Muscle of leg (tissue), 11 donors: Measurements from ENCODE around the gene ENTPD1. TPM values are rescaled to one million over a fixed set of nuclear protein-coding genes. Genes with fewer than 3 reads are reported as not detected.
"Not testable (repeated sequence)": the region's sequence is repeated elsewhere in the genome, so short reads cannot be mapped to it uniquely, and the experiment has no call there.

ENCODE experiments used
- DNase-seq: peaks from one replicate; pipeline ENCODE4 v3.0.0; 2013
- H3K27ac ChIP-seq: one replicate; pipeline ENCODE4 v1.5.1; 2013; ENCODE audit warnings: mild to moderate bottlenecking, low read length, control low read depth
- H3K27me3 ChIP-seq: one replicate; pipeline ENCODE4 v1.6.1; 2013; ENCODE audit warnings: low read length; ENCODE audit not compliant: control insufficient read depth, insufficient read depth
- H3K36me3 ChIP-seq: one replicate; pipeline ENCODE4 v1.6.1; 2013; ENCODE audit warnings: low read length; ENCODE audit not compliant: control insufficient read depth, insufficient read depth
- H3K4me1 ChIP-seq: one replicate; pipeline ENCODE4 v1.6.1; 2013; ENCODE audit warnings: low read length; ENCODE audit not compliant: control insufficient read depth, insufficient read depth
- H3K4me3 ChIP-seq: one replicate; pipeline ENCODE4 v1.5.1; 2013; ENCODE audit warnings: low read length, control low read depth
- H3K9me3 ChIP-seq: replicated peaks from 2 replicates; pipeline ENCODE4 v1.6.1; 2013; ENCODE audit warnings: low read depth, low read length; ENCODE audit not compliant: control insufficient read depth
- WGBS: methylation state at CpG from one replicate; pipeline ENCODE4 v1.1.5; 2013; ENCODE audit warnings: missing lambda C conversion rate; ENCODE audit not compliant: insufficient coverage; 5-methylcytosine and 5-hydroxymethylcytosine counted together
- polyA plus RNA-seq, 8 donors: library from polyadenylated mRNA; unstranded; fragments of 120-200 nt; gene quantifications; one replicate each; pipeline versions ENCODE4 v1.2.1 to v1.2.3, GENCODE V29; 2013; ENCODE audit warnings: inconsistent platforms in 1 of 8, low replicate concordance in 1 of 8; ENCODE audit not compliant: insufficient read length in 8 of 8, insufficient read depth in 1 of 8
- total RNA-seq: library from RNA; stranded (reverse); fragments of 120-200 nt; gene quantifications from one replicate; pipeline ENCODE4 v1.2.4, GENCODE V29; 2013

Gene ENTPD1
- total and polyA plus RNA-seq, 9 donors, result 11.0 to 17.3 (median 14.8) TPM

DNA sequence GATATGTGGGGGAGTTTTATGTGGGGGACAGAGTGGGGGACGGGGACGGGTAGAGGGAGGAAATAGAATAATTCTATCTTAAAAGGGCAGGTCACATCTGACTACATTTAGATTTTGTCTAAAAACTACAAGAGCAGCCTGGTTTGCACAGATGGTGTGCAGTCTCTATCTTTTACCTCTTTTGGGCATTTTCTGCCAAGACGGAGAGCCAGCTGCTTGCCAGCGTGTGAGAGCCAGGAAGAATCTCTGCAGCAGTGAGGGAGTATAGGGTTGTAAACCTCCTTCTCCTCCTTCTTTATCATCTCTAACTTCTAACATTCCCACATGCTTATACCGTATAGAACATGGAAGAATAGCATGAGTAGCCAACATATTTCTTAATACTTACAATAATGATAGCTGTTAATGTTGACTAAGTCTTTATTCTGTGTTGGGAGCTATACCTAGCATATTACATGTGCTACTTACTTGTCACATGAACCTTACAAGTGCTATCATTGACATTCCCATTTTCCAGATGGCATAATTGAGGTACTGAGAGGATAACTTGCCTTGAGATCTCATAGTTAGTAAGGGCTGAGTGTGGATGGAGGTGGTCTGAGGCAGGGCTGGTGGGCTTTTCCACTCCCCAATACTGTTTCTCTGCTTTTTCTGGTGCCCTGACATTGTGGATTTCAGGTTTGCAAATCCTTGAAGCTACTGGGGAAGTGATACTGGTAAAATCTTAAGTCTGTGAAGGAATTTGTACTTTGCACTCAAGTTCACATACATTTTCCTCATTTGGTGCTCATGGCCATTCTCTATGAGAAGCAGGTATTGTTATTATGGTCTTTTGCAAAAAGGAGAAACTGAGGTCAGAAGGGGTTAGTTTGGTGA, 1.1 kb downstream of the ENTPD1 start:
- WGBS, result no CpG with 5 or more reads among the region's 5 CpGs
- no peaks in the 10 kb centered on the region for H3K9me3 ChIP-seq
- no peaks in the 10 kb centered on the region for H3K36me3 ChIP-seq
- no peaks in the 10 kb centered on the region for H3K27me3 ChIP-seq
- DNase-seq, result no peak
- peak overlapping the region; percentile 13 for H3K4me3 ChIP-seq
- peaks cover 2% of the 10 kb centered on the region for H3K4me1 ChIP-seq
- H3K27ac ChIP-seq, result peak overlapping the region; percentile 16

DNA sequence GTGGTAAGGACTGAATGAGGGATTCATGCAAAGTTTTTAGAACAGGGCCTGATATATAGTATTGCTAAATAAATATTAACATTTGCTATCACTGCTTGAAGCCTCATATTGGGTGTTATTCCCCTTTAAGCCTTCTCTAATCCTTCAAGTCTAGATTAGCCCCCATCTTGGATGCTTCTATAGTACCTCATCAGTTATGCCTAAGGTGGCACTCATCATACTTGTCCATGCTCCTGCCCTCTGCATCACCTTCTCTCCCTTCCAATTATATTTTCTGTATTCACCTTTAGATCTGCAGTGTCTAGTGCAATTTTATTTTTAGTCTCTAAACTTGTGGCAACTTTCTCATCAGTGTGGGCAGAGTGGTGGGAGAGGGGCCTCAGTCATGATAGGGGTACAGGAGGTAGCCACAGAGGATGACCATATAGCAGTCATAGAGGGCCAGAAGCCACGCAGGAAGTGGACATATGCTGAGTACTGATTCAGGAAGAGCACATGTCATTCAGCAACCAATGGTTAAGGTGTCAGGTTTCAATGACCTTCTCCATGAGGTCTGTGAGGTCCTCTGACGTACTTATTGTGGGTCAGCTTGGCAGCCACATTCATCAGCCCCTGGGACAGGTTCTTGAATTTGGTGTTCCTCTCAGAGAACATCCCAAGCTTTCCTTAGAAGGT, 2.5 kb downstream of the ENTPD1 start:
- no peaks in the 10 kb centered on the region for H3K36me3 ChIP-seq
- 60% methylated on average over 2 of the region's 2 CpGs for WGBS
- peaks cover 2% of the 10 kb centered on the region for H3K4me1 ChIP-seq
- H3K4me3 ChIP-seq, result no peak overlapping the region
- no peaks in the 10 kb centered on the region for H3K27me3 ChIP-seq
- H3K27ac ChIP-seq, result no peak overlapping the region
- no peaks in the 10 kb centered on the region for H3K9me3 ChIP-seq
- DNase-seq, result no peak

DNA sequence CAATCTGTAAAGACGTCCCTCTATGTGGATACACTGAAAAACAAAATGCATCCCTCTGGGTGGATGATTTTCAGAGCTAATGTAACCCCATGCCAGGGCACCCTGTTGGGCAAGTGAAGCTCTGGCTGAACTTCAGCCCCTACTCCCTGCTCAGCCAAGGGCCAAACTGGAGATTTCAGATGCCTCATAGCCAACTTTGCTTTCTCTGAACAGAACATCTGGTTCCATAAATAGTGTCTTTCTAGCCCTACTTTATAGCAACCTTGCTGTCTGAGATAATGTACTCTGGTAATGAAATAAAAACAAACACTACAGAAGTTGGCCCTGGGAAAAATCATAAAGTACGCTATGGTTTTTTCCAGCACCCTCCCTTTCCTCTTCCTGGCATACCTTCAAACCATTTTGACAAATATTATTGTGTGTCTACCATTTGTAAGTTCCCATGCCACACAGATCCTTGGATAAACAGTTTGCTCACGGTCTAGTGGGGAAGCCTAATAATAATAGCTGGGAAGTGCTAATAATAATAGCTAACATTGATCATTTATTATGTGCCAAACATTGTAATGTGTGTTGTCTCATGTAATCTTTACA, 3.4 kb downstream of the ENTPD1 start:
- no peak for DNase-seq
- H3K36me3 ChIP-seq, result no peaks in the 10 kb centered on the region
- H3K27me3 ChIP-seq, result no peaks in the 10 kb centered on the region
- H3K27ac ChIP-seq, result no peak overlapping the region
- no peak overlapping the region for H3K4me3 ChIP-seq
- WGBS, result no CpG with 5 or more reads among the region's 3 CpGs
- H3K9me3 ChIP-seq, result no peaks in the 10 kb centered on the region
- peaks cover 2% of the 10 kb centered on the region for H3K4me1 ChIP-seq

DNA sequence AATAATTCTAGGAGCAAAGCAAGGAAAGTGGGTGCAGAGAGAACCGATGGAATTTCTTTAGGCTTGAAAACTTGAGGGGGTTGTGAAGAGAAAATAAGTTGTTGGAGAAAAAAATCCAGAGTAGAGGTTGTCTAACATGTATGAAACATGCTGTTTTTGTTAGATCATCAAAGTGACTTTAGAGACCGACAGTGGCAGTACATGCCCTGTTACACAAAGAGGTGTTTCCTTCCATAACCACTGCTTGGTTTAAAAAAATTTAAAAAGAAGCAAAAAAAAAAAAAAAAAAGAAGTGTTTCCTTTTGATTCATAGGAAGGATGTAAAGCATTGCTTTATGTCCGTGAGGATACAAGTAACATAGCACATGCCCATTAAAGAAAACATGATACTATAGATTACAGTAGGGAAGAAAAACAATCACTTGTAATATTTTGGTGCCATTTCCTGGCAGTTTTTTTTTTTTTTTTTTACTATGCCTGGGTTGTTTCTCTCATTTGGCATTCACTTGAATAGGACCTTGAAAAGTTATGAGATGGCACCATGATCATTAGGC, 6.1 kb downstream of the ENTPD1 start:
- no peaks in the 10 kb centered on the region for H3K27me3 ChIP-seq
- no peak for DNase-seq
- no peaks in the 10 kb centered on the region for H3K36me3 ChIP-seq
- WGBS, result 73% methylated on average over 1 of the region's 3 CpGs
- H3K4me1 ChIP-seq, result peaks cover 2% of the 10 kb centered on the region
- no peak overlapping the region for H3K4me3 ChIP-seq
- H3K9me3 ChIP-seq, result no peaks in the 10 kb centered on the region
- peak overlapping the region; percentile 37 for H3K27ac ChIP-seq

DNA sequence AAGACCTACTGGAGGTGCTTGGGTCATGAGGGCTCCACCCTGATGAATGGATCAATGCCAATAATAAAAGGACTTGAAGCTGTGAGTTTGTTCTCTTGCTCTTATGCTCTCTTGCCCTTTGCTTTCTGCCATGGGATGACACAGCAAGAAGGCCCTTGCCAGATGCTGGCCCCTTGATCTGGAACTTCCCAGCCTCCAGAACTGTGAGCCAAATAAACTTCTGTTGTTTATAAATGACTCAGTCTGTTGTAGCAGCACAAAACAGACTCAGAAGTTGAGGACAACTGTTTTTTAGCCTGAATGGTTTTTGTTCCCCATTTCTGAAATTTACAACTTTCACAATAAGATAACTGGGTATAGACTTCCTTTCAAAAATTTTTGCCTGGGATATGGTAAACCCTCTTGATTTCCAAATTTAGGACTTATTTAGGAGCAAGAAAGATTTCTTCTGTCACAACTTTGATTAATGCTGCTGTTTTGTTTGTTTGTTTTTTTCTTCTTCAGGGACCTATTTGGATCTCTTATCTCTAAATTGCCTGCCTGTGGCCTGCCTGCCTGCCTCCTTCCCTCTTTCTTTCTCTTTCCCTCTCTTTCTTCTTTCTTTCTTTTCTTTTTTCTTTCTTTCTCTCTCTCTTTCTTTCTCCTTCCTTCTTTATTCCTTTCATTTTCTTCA, 12.1 kb downstream of the ENTPD1 start:
- DNase-seq, result peak; percentile 47
- no peaks in the 10 kb centered on the region for H3K4me1 ChIP-seq
- peaks cover under 1% of the 10 kb centered on the region for H3K9me3 ChIP-seq
- no peak overlapping the region for H3K27ac ChIP-seq
- H3K4me3 ChIP-seq, result no peak overlapping the region
- no peaks in the 10 kb centered on the region for H3K27me3 ChIP-seq
- no peaks in the 10 kb centered on the region for H3K36me3 ChIP-seq

DNA sequence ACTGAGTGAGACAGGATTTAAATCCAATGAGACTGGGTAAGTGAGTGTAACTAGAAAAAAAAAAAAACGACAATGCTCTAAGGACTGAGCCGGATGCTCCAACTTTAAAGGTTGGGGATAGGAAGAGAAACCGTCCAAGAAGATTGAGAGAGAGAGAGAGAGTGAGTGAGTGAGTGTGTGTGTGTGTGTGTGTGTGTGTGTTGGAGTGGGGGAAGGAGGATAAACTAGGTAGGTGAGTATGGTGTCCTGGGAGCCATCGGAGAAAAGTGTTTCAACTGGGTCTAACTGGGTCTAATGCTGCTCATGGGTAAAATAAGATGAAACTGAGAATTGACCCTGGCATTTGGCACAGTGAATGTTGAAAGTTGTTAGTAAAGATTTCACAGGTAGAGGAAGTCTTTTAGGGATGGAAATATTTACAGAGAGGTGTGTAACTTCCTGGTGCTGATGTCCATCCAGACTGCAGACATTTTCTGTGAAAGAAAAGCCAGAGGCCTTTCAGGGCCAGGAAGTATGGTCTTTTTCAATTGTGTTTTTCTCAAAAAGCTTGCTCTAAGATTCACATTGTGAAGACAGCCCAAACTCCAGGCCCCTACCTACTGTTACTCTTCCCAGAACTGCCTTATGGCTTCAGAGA, 14.2 kb downstream of the ENTPD1 start:
- H3K4me3 ChIP-seq, result no peak overlapping the region
- 82% methylated on average over 4 of the region's 4 CpGs for WGBS
- H3K9me3 ChIP-seq, result peaks cover 2% of the 10 kb centered on the region
- H3K36me3 ChIP-seq, result no peaks in the 10 kb centered on the region
- H3K27ac ChIP-seq, result peak overlapping the region; percentile 15
- no peaks in the 10 kb centered on the region for H3K4me1 ChIP-seq
- H3K27me3 ChIP-seq, result no peaks in the 10 kb centered on the region
- DNase-seq, result no peak

DNA sequence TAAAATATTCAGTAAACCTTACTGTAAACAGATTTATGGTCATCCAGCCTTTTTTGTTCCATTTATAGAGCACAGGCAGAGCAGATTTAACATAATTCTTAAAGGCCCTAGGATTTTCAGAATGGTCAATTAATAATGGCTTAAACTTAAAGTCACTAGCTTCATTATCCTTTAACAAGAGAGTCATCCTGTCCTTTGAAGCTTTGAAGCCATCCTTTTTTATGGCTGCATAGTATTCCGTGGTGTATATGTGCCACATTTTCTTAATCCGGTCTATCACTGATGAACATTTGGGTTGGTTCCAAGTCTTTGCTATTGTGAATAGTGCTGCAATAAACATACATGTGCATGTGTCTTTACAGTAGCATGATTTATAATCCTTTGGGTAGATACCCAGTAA, 17.5 kb downstream of the ENTPD1 start:
- H3K27ac ChIP-seq, DNase-seq, H3K36me3 ChIP-seq, H3K27me3 ChIP-seq, H3K9me3 ChIP-seq, H3K4me1 ChIP-seq, H3K4me3 ChIP-seq: not testable (repeated sequence)
- no CpG with 5 or more reads among the region's 2 CpGs for WGBS

DNA sequence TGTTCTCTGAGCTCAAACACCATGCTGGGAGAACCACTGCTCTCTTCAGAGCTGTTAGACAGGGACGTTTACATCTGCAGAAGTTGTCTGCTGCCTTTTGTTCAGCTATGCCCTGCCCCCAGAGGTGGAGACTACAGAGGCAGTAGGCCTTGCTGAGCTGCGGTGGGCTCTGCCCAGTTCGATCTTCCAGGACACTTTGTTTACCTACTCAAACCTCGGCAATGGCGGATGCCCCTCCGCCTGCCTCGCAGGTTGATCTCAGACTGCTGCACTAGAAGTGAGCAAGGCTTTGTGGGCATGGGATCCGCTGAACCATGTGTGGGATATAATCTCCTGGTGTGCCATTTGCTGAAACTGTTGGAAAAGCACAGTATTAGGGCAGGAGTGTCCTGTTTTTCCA, 21.7 kb downstream of the ENTPD1 start:
- not testable (repeated sequence) for H3K9me3 ChIP-seq, H3K27me3 ChIP-seq, H3K4me1 ChIP-seq, H3K27ac ChIP-seq, DNase-seq, H3K4me3 ChIP-seq, H3K36me3 ChIP-seq
- 80% methylated on average over 8 of the region's 8 CpGs for WGBS

DNA sequence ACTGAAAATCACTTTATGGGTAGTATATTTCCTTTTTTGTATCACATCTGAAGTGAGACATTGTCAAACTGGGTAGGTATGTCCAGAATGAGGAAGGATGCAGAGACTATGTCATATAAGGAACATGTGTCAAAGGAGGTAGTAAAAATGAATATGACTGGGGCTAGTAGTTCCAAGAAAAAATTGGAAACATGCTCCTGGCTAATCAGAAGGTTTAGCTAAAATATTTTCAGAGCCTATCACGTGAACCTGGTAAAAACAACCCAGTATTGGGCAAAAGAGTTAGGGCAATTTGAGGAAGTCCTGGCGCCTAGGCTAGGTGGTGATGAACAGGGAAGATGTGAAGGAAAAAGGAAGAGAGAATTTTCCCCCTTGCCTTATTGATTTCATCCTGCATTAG, 26.4 kb downstream of the ENTPD1 start:
- no peak for DNase-seq
- Histone ChIP-seq H3K27ac (no peak overlapping the region), H3K4me1 (peaks cover 3% of the 10 kb centered on the region), H3K27me3 (no peaks in the 10 kb centered on the region), H3K36me3 (no peaks in the 10 kb centered on the region), H3K4me3 (no peak overlapping the region), H3K9me3 (peaks cover 2% of the 10 kb centered on the region)
- no CpG with 5 or more reads among the region's 2 CpGs for WGBS
